Muscle of arm (tissue), 12 donors: ENCODE measurements around the gene BCL2. TPM values are rescaled to one million over a fixed set of nuclear protein-coding genes. Genes with fewer than 3 reads are reported as not detected.
"Not testable (repeated sequence)": the region's sequence is repeated elsewhere in the genome, so short reads cannot be mapped to it uniquely, and the experiment has no call there.

Source experiments
- DNase-seq: peaks from one replicate; pipeline ENCODE4 v3.0.0-alpha.2; 2013
- polyA plus RNA-seq, 12 donors: library from polyadenylated mRNA; unstranded; fragments of 120-200 nt; gene quantifications; one replicate each; pipeline ENCODE4 v1.2.1, GENCODE V29; 2013; ENCODE audit not compliant: insufficient read length in 12 of 12

BCL2 gene
- polyA plus RNA-seq, 12 donors, result 14.8 to 40.8 (median 19.9) TPM; not detected in 1

DNA sequence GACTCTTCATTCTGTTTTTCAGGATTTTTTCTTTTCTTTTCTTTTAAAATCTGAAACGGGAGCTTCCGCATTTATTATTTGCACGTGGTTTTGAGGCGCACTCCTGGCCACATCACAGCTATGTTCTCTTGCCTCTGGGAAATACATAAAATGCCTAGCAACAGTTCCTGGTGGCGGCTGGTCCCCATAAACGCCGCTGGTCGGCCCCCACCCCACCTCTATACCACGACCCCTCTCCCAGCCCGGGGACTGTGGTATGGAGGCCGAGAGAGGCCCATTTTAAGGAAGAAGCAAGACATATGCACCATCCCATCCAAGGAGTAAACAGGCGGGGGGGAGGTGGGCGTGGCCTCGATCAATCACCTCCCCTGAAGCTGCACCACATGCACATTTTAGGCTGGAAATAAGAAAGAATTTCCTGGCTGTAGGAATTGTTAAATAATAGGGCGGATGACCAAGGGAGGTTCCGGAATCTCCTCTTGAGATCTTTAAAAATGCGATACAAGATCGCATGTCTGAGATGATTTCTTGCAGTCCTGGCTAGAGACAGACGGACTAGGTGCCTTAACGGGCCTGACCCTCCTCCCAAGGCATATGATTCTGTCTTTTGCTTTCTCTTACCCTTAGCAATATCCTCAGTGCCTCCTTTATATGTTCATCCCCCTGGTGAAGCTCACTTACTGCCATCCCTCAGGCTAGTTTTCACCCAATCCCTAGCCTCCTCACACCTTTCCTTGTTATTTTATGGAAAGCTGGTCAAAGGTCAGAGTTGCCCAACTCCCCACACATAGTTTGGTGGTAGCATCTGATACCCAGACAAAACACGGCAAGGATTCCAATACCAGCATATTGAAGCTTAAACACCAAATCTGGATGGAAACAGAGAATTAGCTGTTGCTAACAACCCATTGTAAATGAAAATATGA lies 82.4 kb downstream of the BCL2 start:
- peak; percentile 77 for DNase-seq

DNA sequence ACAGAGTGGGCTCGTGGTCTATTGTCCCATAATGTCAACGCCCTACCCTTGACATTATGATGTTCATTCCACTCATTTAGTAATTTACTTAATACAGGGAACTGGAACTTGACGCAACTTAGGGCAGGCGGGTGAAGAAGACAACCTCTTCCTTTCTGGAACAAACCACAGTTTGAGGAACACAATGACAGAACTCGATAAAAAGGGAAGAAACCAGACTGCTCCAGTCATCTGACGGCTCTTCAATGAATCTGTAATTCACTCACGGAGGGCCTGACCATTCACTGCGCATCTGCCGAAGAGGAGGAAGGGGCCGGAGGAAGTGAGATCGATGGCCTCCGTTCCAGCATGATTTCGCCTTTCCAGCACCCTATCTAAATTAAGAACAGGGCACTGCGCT lies 83.2 kb downstream of the BCL2 start:
- DNase-seq, result no peak

DNA sequence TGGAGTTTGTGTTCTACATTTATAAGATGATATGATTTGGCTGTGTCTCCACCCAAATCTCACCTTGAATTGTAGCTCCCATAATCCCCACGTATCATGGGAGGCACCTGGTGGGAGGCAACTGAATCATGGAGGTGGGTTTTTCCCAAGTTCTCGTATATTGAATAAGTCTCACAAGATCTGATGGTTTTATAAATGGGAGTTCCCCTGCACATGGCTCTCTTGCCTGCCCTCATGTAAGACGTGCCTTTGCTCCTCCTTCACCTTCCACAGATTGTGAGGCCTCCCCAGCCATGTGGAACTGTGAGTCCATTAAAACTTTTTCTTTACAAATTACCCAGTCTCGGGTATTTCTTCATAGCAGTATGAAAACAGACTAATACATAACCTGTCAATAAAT lies 83.6 kb downstream of the BCL2 start:
- not testable (repeated sequence) for DNase-seq

DNA sequence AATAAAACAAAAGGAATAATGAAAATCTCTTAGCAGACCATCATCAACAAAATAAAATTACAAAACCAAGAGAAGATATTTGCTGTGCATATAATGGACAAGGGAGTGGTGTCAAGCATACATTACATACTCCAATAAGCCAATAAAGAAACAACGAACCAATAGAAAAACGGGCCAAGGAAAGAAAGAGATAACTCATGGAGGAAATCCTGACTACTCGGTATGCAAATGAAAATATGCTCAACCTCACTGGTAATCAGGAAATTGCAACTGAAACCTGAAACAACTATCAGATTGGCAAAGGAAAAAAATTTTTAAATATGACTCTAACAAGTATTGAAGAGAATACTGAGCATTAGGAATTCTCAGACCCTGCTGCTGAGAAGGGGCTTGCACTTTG lies 84.7 kb downstream of the BCL2 start:
- DNase-seq, result no peak

DNA sequence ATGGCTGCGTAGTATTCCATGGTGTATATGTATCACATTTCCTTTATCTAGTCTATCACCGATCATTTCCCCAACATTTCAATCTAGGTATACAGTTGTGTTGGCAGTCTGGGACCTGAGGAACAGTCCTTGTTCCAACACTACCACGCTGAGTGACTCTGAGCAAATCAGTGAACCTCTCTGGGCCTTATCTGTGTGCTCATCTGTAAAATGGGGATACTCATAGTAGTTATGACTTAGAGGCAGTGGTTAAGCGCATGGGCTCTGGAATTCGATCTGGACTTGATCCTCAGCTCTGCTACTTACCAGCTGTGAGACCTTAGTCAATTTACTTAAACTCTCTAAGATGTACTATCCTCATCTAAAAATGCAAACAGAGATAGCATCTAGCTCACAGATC lies 85.1 kb downstream of the BCL2 start:
- no peak for DNase-seq

DNA sequence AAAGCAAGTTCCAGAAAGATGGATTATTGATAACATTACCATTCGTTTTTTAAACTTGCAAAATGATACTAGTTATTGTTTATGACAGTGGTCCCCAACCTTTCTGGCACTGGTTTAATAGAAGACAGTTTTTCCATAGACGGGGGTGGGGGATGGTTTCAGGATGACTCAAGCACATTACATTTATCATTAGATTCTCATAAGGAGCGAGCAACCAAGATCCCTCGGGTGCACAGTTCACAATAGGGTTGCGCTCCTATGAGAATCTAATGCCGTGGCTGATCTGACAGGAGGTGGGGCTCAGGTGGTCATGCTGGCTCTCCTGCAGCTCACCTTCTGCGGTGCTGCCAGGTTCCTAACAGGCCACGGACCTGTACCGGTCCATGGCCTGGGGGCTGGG lies 86.2 kb downstream of the BCL2 start:
- no peak for DNase-seq

DNA sequence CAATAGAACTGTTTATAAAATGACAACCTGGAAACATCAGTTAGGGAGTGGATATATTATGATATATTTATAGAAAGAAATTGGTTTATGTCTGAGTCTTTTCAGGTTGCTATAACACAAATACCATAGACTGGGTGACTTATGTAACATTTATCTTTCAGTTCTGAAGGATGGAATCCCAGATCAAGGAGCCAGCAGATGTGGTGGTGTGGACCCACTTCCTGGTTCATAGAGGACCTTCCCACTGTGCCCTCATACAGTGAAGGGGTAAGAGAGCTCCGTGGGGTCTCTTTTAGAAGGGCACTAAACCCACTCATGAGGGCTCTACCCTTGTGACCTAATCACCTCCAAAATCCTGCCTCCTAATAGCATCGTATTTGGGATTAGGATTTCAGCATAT lies 86.7 kb downstream of the BCL2 start:
- no peak for DNase-seq

DNA sequence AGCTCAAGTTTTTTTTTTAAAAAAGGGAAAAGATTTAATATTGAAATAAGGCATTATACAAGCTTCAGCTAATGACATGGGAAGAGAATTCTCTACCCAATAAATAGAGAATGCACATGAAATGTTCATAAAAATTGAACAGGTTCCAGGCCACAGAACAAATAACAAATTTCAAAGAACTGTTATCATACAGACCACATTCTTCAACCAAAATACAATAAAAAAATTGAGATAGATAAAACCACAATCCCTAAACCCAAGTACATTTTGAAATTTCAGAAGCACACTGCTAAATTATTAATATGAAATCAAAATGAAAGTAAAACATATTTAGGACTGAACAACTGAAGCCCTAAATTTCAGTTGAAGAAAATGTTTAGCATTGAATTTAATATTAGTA lies 89.6 kb downstream of the BCL2 start:
- no peak for DNase-seq

DNA sequence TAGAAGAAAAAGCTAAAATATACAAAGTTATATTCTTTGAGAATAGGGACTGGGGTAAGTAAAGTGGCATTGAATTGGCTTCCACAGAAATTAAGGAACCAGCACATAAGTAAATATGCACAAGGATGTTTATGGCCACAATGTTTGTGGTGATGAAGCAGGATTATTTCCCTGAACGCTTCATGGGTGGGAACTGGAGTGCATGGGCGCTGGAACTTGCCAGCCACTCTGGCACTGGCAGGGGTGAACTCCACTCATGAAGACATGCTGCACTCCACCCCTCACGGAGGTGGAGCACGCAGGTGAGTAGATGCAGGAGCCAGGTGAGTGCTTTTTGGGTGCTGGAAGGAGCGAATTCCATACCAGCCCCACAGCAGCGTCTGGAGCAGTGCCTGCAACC lies 94.1 kb downstream of the BCL2 start:
- DNase-seq, result no peak

DNA sequence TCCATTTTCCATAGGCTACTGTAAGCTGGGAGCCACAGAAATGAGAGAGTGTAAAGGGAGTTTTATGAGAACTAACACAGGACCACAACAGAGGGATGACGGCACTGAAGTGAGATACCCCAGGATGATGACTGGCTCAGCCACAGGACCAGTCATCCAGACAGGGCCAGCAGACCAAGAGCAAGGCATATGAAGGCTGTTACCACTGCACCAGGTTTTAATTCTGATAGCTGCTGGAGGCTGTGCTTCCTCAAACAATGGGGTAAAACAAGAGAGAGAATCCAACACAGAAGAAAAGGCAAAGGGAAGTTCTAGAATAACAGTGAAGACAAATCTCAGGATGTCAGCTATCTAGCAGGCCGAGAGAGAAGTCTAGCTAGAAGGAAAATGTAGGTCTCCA lies 94.9 kb downstream of the BCL2 start:
- DNase-seq, result no peak

DNA sequence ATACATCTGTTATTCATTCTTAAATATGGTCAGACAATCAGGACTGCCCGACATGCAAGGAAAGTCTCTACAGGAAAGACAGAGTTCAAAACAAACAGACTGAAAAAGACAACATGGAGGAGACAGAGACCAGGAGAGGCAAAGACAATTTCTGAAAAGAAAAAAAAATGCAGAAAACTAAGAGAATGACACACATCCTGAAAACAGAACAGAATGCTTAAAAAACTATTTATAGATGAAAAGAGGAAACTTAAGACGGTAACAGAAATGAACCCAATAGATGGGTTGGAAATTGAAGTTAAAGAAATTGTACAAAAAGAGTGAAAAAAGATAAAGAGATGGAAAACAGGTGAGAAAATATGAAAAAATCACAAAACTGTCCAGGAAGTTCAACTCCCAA lies 95.7 kb downstream of the BCL2 start:
- no peak for DNase-seq

DNA sequence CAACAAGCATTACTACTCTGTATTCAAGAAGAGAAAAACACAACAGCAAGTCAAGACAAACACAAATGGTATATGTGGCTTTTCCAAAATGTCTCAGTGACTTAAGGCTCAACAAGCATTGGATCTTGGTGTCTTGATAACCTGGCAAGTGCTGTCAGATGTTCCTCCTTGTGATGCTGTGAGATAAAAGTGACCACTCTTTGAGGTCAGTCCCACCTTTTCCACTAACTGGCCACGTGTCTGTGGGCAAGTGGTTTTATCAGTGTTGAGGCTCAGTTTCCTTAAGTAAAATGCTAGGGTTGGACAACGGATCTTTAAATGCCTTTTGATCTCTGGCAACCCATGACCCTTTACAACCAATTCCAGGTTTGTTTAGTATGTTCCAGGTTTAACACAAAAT lies 98.7 kb downstream of the BCL2 start:
- no peak for DNase-seq

DNA sequence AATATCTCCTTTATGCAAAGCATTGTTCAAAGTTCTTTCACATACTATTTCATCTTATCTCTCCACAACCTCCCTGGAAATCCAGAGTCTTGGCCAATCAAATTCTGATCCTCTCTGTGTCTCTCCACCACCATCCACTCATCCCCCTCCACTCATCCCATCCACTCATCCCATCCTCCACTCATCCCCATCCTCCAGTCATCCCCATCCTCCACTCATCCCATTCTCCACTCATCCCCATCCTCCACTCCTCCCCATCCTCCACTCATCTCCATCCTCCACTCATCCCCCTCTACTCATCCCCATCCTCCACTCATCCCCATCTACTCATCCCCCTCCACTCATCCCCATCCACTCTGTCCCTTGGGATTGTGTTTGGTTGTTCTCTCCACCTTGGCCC lies 101.1 kb downstream of the BCL2 start:
- DNase-seq, result no peak

DNA sequence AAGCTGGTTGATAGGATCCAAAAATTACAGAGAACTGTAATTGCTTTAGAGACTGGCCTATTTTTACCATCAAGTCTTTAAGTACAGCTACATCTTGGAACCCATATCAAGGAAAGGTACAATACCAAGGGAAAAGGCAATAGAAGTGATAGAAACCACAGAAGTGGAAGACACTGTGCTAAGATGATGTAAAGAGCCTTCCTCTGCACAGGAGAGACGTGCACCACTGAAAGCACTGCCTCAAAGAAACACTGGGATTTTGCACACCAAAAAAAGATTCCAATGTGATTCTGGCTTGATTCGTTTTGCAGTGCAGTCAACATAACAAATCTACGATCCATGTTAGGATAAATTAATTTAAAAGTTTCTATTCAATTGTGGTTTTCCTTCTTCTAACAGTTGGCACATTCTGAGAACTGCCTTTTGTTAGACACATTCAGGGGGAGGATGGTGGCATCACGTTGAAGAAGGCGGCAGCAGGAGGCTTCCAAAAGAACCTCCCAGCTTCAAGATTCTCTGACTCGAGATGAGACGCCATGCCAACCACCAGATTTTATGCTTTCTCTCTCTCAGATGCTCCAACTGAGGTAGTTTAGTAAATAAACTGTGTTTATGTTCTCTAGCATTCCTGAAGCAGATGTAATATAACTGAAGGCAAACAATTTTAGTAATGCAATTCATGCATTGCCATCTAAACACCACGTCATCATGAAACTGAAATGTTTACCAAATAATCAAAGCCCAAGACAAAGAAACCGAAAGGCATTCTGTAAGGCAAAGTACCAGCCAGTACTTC lies 102.9 kb downstream of the BCL2 start:
- DNase-seq, result no peak

DNA sequence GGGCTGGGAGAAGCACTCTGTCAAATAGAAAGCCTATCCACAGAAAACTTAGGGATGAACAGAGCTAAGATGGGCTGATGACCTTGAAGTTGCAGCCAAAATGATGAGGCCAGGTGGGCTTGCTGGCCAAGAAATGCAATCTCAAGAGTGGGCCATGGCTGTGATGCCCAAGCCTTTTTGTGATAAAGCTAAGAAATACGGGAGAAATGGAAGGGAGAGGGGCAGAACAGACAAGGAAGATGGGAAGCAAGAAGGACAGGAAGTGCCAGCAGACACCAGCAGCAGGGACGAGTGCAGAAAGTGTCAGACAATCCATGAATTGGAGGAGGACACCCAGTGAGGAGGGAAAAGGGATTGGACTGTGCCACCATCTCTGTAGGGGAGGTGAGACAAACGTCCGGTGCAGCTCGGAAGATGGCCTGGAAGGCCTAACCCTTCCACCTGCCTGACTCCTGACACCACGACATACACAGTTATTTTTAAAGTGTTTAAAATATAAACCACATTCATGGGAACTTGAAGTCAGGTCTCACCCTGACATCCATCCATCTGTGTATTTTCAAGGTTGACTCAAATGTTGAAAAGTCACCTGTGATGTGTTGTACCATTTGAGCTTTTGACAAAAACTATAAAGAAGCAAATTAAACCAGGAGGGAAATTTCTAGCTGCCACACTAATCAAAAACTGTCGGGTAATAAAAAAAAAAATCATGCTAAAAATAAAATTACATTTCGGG lies 105.5 kb downstream of the BCL2 start:
- no peak for DNase-seq

DNA sequence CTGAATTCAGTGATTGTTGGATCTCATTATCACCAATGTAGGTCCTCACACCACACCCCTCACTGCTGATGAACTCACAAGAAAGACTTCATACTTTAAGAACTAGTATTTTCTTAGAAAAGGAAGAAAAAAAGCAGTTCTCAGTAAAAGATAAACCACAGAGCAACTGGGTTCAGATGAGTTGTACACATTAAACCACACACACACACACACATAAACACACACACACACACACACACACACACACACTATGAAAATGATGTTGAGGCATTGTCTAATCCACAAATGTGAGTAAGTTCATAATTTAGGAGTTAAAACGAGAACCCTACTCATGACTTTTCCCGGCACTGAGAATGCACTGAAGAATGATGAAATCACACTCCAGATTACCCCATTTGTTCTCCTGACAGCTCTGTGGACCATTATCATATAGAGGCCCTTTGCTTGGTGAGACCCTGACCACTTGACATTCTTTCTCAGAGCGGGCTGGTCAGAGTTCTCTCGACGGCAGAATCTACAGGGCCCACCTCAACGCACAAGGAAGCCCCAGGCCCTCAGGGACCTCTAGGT lies 106.2 kb downstream of the BCL2 start:
- DNase-seq, result no peak

DNA sequence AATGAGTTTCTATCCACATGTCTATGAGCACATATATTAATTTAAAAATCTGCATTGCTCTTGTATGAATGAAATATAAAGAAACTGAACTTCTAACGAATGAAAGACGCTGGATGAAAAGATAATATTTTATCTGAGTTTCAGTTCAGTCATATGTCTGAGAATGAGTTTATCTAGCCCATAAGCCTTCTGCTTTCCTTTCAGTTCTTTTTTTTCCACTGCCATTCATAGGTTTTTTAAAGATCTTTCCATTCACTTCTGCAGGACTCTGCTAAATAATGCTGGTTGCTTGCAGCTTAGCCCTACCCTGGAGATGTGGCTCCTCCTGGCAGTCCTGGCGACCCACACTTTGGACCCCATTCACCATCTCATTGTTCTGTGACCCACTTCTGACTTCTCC lies 109.0 kb downstream of the BCL2 start:
- DNase-seq, result no peak

DNA sequence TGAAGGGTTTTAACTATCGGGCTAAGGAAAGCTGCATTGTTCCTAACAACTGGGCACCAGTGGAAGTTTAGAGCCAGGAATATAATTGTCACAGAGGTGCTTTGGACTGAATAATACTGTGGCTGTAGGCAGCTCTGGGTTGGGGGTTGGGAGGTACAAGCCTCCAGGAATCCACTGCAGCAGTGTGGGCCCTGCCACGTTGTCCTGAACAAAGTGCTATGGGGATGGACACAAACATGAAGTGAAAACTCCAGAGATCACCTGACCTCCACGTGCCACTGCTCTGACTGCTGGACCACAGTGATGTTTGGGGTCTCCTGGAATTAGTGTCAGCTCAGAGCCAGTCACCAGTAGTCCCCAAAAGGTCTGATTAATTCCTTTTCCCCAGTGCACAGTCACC lies 110.9 kb downstream of the BCL2 start:
- DNase-seq, result no peak

DNA sequence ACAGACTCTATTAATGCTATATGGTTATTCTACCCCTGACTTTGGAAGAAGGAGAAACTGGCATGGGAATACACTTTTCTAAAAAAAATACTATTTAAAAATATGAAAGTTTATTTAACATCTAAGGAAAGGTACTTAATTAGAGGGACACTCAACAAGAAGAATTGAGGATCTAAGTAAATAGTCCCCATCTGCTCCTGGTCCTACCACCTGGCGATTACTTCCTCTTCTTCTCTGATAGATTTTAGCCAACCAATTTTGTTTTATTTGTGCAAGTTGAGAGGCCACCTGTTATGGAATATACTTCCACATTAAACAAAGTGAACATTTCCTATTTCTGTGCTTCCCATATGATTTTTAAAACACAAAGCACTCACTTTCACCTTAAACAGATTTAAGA lies 111.7 kb downstream of the BCL2 start:
- DNase-seq, result no peak

DNA sequence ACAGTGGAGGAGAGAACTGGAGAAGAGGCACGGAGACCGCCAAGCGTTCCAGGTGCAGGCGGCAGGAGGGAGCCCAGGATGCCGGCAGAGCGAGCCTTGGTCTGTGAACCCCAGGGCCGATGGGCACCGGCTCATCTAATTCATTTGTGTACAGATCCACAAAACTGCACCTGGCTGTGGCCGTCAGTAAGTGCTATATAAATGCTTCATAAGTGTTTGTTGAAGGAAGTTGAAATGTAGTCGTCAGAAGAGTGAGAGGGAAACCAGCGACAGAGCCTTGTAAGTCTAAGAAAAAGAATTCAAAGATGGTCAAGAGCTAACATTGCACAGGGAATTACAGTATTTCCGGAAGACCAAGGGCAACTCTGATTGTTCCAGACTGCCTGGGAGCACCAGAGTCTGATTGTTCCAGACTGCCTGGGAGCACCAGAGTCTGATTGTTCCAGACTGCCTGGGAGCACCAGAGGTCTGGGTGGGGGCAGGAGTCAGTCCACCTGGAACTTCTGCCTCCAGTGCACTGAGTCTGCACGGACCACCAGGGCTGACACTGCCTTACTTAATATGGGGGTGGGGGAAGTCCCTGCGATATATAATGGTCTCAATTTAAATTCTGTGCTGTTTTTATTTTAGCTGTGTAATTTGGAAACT lies 112.3 kb downstream of the BCL2 start:
- no peak for DNase-seq

DNA sequence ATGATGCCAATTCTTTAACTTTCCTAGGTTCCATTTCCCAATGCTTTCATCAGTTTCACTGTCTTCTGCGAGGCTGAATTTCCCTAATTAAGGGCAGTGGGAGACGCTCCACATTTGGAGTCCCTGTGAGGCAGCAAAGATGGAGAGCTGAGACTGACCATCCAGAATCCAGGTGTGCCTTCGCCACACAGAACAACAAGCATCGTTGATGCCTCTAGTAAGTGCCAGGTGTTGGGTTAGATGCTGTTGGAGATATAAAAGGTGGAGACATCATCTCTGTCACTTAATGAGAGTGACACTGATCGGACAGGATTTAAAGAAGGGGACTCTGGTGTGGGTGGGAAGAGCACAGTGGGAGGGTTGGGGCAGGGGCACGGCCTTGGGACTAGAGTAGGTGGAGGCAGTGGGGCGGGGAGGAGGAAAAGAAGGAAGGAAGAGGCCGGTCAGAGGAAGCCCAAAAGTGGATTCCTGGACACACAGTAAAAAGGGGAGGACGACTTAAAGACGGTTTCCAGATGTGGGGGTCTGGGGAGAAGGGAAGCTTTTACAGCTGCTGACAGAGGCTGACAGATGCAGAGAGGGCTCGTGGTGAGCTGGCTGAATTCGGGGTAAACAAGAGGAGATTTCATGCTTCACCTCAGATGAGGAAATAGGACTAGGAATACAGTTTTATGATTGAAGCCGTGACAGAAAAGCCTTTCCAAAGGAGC lies 113.0 kb downstream of the BCL2 start:
- no peak for DNase-seq
